Mucosa of rectum (tissue), 2 donors: ENCODE results near the gene MSI1.

Experiments
- H3K27ac ChIP-seq, 2 donors: one replicate each; pipeline ENCODE4 v1.7.0; 2013; ENCODE audit warnings: inconsistent platforms in 2 of 2, low read depth in 2 of 2, low read length in 2 of 2
- H3K27me3 ChIP-seq, 2 donors: one replicate each; pipeline ENCODE4 v1.7.0; 2013; ENCODE audit warnings: low read length in 2 of 2; ENCODE audit not compliant: control insufficient read depth in 2 of 2, insufficient read depth in 2 of 2
- H3K36me3 ChIP-seq, 2 donors: one replicate each; pipeline ENCODE4 v1.7.0; 2013; ENCODE audit warnings: low read length in 2 of 2; ENCODE audit not compliant: control insufficient read depth in 2 of 2, insufficient read depth in 2 of 2
- H3K4me1 ChIP-seq, 2 donors: one replicate each; pipeline ENCODE4 v1.7.0; 2013; ENCODE audit warnings: low read length in 2 of 2, mild to moderate bottlenecking in 1 of 2; ENCODE audit not compliant: control insufficient read depth in 2 of 2, insufficient read depth in 2 of 2
- H3K4me3 ChIP-seq, 2 donors: one replicate each; pipeline ENCODE4 v1.7.0; 2013; ENCODE audit warnings: low read length in 2 of 2
- H3K9ac ChIP-seq, 2 donors: one replicate each; pipeline ENCODE4 v1.7.0; 2013; ENCODE audit warnings: low read length in 2 of 2, low read depth in 1 of 2, mild to moderate bottlenecking in 1 of 2
- H3K9me3 ChIP-seq, 2 donors: one replicate each; pipeline ENCODE4 v1.7.0; 2013; ENCODE audit warnings: low read length in 2 of 2; ENCODE audit not compliant: control insufficient read depth in 2 of 2
- donor health status: healthy.
- donor health status: Normal muscosa, but diverticular disease.

Gene MSI1

GRCh38 chr12:120403869-120404268, 34.9 kb upstream of the MSI1 start:
- Histone ChIP-seq H3K4me3 (no peak overlapping the region), H3K9ac (no peak overlapping the region), H3K4me1 (peaks cover 0 to 4% of the 10 kb centered on the region in 2 donors), H3K9me3 (no peaks in the 10 kb centered on the region), H3K36me3 (no peaks in the 10 kb centered on the region), H3K27ac (no peak overlapping the region), H3K27me3 (no peaks in the 10 kb centered on the region)

GRCh38 chr12:120402217-120402616, 33.3 kb upstream of the MSI1 start:
- peaks cover 0 to 2% of the 10 kb centered on the region in 2 donors for H3K27me3 ChIP-seq
- H3K4me3 ChIP-seq: no peak overlapping the region
- no peaks in the 10 kb centered on the region for H3K9me3 ChIP-seq
- H3K27ac ChIP-seq: no peak overlapping the region
- H3K4me1 ChIP-seq: peaks cover 0 to 4% of the 10 kb centered on the region in 2 donors
- no peak overlapping the region for H3K9ac ChIP-seq
- no peaks in the 10 kb centered on the region for H3K36me3 ChIP-seq

GRCh38 chr12:120399531-120399930, 30.6 kb upstream of the MSI1 start:
- H3K27me3 ChIP-seq: peaks cover 0 to 2% of the 10 kb centered on the region in 2 donors
- no peak overlapping the region for H3K9ac ChIP-seq
- no peak overlapping the region for H3K4me3 ChIP-seq
- H3K9me3 ChIP-seq: no peaks in the 10 kb centered on the region
- H3K4me1 ChIP-seq: no peaks in the 10 kb centered on the region
- H3K27ac ChIP-seq: no peak overlapping the region
- no peaks in the 10 kb centered on the region for H3K36me3 ChIP-seq

- Histone ChIP-seq H3K36me3 (no peaks in the 10 kb centered on the region), H3K27ac (no peak overlapping the region), H3K9me3 (no peaks in the 10 kb centered on the region), H3K9ac (no peak overlapping the region), H3K4me1 (peaks cover 3 to 5% of the 10 kb centered on the region in 2 donors), H3K4me3 (no peak overlapping the region), H3K27me3 (peaks cover 0 to 2% of the 10 kb centered on the region in 2 donors)
Observed at GRCh38 chr12:120397824-120398540, 29.0 kb upstream of the MSI1 start.

- Histone ChIP-seq H3K9me3 (no peaks in the 10 kb centered on the region), H3K27ac (peak overlapping the region; percentile 16 to 54), H3K36me3 (no peaks in the 10 kb centered on the region), H3K4me1 (peaks cover 3 to 5% of the 10 kb centered on the region in 2 donors), H3K4me3 (peak overlapping the region; percentile 6 to 26), H3K9ac (peak overlapping the region; percentile 52 to 57), H3K27me3 (peaks cover 0 to 2% of the 10 kb centered on the region in 2 donors)
Observed at GRCh38 chr12:120394483-120395367, 25.8 kb upstream of the MSI1 start.

- no peak overlapping the region for H3K4me3 ChIP-seq
- H3K36me3 ChIP-seq: no peaks in the 10 kb centered on the region
- H3K4me1 ChIP-seq: peaks cover 3 to 5% of the 10 kb centered on the region in 2 donors
- no peak overlapping the region for H3K27ac ChIP-seq
- peaks cover 2 to 3% of the 10 kb centered on the region in 2 donors for H3K27me3 ChIP-seq
- H3K9me3 ChIP-seq: no peaks in the 10 kb centered on the region
- no peak overlapping the region for H3K9ac ChIP-seq
Observed at GRCh38 chr12:120390540-120391120, 21.7 kb upstream of the MSI1 start.

GRCh38 chr12:120388691-120389481, 19.9 kb upstream of the MSI1 start:
- Histone ChIP-seq H3K4me1 (no peaks in the 10 kb centered on the region), H3K27me3 (peaks cover 2 to 3% of the 10 kb centered on the region in 2 donors), H3K36me3 (no peaks in the 10 kb centered on the region), H3K4me3 (no peak overlapping the region), H3K9ac (no peak overlapping the region), H3K27ac (no peak overlapping the region), H3K9me3 (no peaks in the 10 kb centered on the region)

- H3K27ac ChIP-seq: no peak overlapping the region
- H3K4me3 ChIP-seq: no peak overlapping the region
- no peaks in the 10 kb centered on the region for H3K4me1 ChIP-seq
- H3K36me3 ChIP-seq: no peaks in the 10 kb centered on the region
- H3K9me3 ChIP-seq: no peaks in the 10 kb centered on the region
- no peaks in the 10 kb centered on the region for H3K27me3 ChIP-seq
- H3K9ac ChIP-seq: no peak overlapping the region
Observed at GRCh38 chr12:120381752-120382419, 12.9 kb upstream of the MSI1 start.

- Histone ChIP-seq H3K9ac (no peak overlapping the region), H3K27me3 (no peaks in the 10 kb centered on the region), H3K4me1 (no peaks in the 10 kb centered on the region), H3K36me3 (no peaks in the 10 kb centered on the region), H3K9me3 (no peaks in the 10 kb centered on the region), H3K4me3 (no peak overlapping the region), H3K27ac (no peak overlapping the region)
Observed at GRCh38 chr12:120378036-120378435, 9.1 kb upstream of the MSI1 start.
